Parathyroid adenoma (tissue), 2 donors: Measurements from ENCODE around the gene TTC9B.

Source experiments
- H2AFZ ChIP-seq: fragments of 300-600 bp; sonication (generic); one replicate; pipeline ENCODE4 v1.7.0; 2017; ENCODE audit warnings: antibody characterized with exemption, mild to moderate bottlenecking
- H3K27ac ChIP-seq: fragments of 300-600 bp; sonication (generic); one replicate; pipeline ENCODE4 v1.7.0; 2017
- H3K27me3 ChIP-seq: fragments of 300-600 bp; sonication (generic); one replicate; pipeline ENCODE4 v1.7.0; 2017; ENCODE audit warnings: low read length; ENCODE audit not compliant: control insufficient read depth, insufficient read depth
- H3K36me3 ChIP-seq: fragments of 300-600 bp; sonication (generic); one replicate; pipeline ENCODE4 v1.7.0; 2017; ENCODE audit warnings: low read length; ENCODE audit not compliant: control insufficient read depth, insufficient read depth
- H3K4me1 ChIP-seq: fragments of 300-600 bp; sonication (generic); one replicate; pipeline ENCODE4 v1.7.0; 2017; ENCODE audit warnings: control low read depth
- H3K4me2 ChIP-seq: fragments of 300-600 bp; sonication (generic); one replicate; pipeline ENCODE4 v1.7.0; 2017; ENCODE audit warnings: low read length
- H3K4me3 ChIP-seq: fragments of 300-600 bp; sonication (generic); one replicate; pipeline ENCODE4 v1.7.0; 2017; ENCODE audit warnings: low read depth, low read length
- H3K79me2 ChIP-seq: fragments of 300-600 bp; sonication (generic); one replicate; pipeline ENCODE4 v1.7.0; 2017; ENCODE audit warnings: control low read depth
- H3K9ac ChIP-seq: fragments of 300-600 bp; sonication (generic); one replicate; pipeline ENCODE4 v1.7.0; 2017; ENCODE audit warnings: mild to moderate bottlenecking
- H3K9me3 ChIP-seq: fragments of 300-600 bp; sonication (generic); one replicate; pipeline ENCODE4 v1.7.0; 2017; ENCODE audit warnings: low read length; ENCODE audit not compliant: control insufficient read depth
- CTCF ChIP-seq: fragments of 300-600 bp; sonication (generic); IDR thresholded peaks from one replicate; pipeline ENCODE4 v1.7.0; 2017; ENCODE audit warnings: antibody characterized with exemption, mild to moderate bottlenecking
- donor health status: primary hyperparathyroidism.

The TTC9B gene

DNA sequence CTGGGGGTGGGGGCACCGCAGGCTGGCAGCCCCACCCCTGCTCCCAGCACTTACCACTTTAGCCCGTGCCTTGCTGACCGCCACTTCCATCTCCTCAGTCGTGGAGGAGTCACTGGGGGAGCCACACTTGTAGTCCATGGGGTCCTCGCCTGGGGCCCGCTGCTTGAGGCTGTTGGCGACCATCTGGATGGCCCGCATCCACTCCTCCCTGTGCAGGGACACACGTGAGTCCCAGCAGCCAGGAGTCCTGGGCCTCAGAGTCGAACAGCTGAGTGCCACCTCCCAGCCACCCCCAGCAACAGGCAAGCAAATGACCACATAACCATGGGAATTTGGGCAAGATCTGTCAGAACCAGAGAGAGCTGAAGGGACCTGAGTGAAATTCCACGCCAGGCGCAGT is 24.3 kb upstream of the TTC9B start:
- peaks cover 16% of the 10 kb centered on the region for H3K4me1 ChIP-seq

DNA sequence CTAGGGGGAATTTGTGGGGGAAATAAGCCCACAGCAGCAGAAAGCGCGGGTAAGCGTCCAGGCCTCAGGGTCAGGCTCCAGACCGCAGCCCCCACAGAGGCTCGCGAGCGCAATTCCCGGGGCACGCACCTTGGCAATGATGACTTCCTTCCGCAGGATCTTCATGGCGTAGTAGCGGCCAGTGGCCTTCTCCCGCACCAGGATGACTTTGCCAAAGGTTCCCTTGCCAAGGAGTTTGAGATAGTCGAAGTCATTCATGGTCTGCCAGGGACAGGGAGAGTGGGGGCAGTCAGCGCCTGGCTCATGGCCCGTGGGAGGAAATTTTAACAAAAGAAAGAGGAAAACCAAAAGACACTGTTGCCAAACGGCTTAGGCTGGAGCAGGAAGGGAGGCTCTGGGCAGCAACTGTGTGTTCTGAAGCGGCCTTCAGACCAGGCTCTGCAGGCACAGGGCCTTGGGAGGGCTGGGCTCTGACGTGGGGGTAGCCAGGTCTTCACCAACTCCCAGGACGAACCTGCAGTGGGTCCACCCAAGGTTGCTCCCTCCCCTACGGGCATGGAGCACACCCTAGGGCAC is 23.7 kb upstream of the TTC9B start:
- H3K27ac ChIP-seq, result peak overlapping the region; percentile 27
- no peak overlapping the region for H3K4me3 ChIP-seq
- H3K79me2 ChIP-seq, result peaks cover 54% of the 10 kb centered on the region
- no peaks in the 10 kb centered on the region for H3K27me3 ChIP-seq
- H3K9me3 ChIP-seq, result no peaks in the 10 kb centered on the region
- no peaks in the 10 kb centered on the region for H3K36me3 ChIP-seq
- H3K9ac ChIP-seq, result no peak overlapping the region
- peaks cover 10% of the 10 kb centered on the region for H3K4me1 ChIP-seq
- no peak overlapping the region for H2AFZ ChIP-seq
- no peak for TF ChIP-seq CTCF
- no peak overlapping the region for H3K4me2 ChIP-seq

More for the DNA sequence above, 24.3 kb upstream of the TTC9B start:
- Histone ChIP-seq H3K4me3 (no peak overlapping the region), H3K27ac (peak overlapping the region; percentile 27), H3K9ac (no peak overlapping the region), H3K4me2 (no peak overlapping the region), H2AFZ (no peak overlapping the region), H3K27me3 (no peaks in the 10 kb centered on the region), H3K36me3 (no peaks in the 10 kb centered on the region), H3K79me2 (peaks cover 54% of the 10 kb centered on the region), H3K9me3 (no peaks in the 10 kb centered on the region)
- TF ChIP-seq CTCF, result no peak

- Histone ChIP-seq H3K27ac (no peak overlapping the region), H3K9ac (no peak overlapping the region)
Observed at GRCh38 chr19:40241125-40241808, 23.1 kb upstream of the TTC9B start.

GRCh38 chr19:40240332-40240731 is 22.1 kb upstream of the TTC9B start:
- H3K9ac ChIP-seq, result no peak overlapping the region
- no peaks in the 10 kb centered on the region for H3K9me3 ChIP-seq
- peaks cover 51% of the 10 kb centered on the region for H3K79me2 ChIP-seq
- no peak overlapping the region for H2AFZ ChIP-seq
- H3K4me3 ChIP-seq, result no peak overlapping the region
- no peaks in the 10 kb centered on the region for H3K27me3 ChIP-seq
- H3K27ac ChIP-seq, result no peak overlapping the region
- no peak for TF ChIP-seq CTCF
- H3K4me2 ChIP-seq, result no peak overlapping the region
- H3K4me1 ChIP-seq, result peaks cover under 1% of the 10 kb centered on the region
- H3K36me3 ChIP-seq, result no peaks in the 10 kb centered on the region

More at GRCh38 chr19:40241125-40241808, 23.1 kb upstream of the TTC9B start:
- TF ChIP-seq CTCF, result no peak
- Histone ChIP-seq H3K4me3 (no peak overlapping the region), H3K9me3 (no peaks in the 10 kb centered on the region), H3K79me2 (peaks cover 54% of the 10 kb centered on the region), H2AFZ (no peak overlapping the region), H3K36me3 (no peaks in the 10 kb centered on the region), H3K4me1 (peaks cover 5% of the 10 kb centered on the region), H3K4me2 (no peak overlapping the region), H3K27me3 (no peaks in the 10 kb centered on the region)
